ENCODE results near the gene IFI27L1. TPM values are rescaled to one million over a fixed set of nuclear protein-coding genes. Genes with fewer than 3 reads are reported as not detected.

Gene IFI27L1
- total RNA-seq, 1 donor from 2014 or later, result 18.1 TPM

DNA sequence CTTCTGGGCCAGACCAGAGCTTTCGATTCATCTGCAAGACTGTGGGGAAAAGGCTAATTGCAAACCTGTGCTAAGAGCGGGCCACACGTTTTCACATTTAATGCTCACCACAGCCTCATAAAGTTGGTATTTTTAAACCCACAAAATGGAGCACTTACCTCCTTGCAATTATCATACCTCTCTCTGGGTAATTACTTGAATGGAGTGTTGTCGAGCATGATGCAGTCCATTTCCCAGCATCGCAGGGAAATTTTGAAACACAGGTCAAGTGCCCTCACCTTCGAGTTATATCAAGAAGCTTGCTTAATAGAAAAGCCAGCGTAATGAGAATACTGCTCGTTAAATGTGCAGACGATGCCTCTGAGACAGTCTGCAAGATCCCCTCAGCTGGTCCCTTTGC, 57.1 kb downstream of the IFI27L1 start:
- no peak for ATAC-seq

DNA sequence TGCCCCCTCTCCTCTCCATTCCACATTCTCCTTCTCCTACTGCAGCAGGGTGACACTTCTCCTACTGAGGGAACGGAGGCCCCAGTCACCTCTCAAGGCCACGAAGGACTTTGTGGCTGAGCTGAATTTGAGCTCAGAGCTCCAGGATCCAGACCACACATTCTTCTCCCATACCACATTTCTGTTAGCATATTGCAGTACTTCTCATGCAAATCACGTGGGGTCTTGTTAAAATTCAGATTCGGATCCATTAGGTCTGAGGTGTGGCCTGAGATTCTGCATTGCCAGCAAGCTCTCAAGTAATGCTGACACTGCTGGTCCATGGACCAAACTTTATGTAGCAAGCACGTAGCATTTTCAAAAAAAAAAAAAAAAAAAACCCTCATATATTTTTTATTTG, 57.9 kb downstream of the IFI27L1 start:
- no peak for ATAC-seq

DNA sequence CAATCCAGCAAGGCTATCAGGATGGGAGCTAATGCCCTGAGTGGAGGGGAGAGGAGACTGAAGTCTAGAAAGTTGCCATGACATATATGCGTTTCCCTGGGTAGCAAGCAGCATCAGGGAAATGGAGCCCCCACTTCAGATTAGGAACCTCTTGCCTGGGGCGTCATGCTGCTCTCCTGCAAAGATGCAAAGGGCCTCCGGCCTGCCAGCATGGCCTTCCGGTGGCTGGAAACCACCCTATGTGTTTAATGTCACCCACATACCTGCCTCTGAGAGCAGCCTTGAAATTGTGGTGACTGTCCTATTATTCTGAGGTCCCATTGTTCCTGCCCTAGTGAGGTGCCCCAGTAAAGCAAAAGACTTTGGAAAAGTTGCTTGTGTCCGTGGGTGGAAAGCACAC, 58.3 kb downstream of the IFI27L1 start:
- ATAC-seq, result no peak

DNA sequence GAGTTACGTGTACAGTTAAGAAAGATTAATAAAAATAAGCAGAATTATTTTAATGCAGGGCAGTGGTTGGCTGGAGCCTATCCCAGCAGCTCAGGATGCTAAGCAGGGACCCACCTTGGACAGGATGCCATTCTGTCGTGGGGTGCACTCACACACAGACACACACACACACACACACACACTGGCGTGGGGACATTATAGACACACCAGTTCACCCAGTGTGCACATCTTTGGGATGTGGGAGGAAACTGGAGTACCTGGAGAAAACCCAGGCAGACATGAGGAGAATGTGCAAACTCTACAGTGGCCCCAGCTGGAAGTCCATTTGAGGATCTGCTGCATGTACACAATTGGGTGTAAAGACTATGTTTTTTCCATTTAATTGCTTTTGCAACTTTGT, 61.1 kb downstream of the IFI27L1 start:
- no peak for ATAC-seq

DNA sequence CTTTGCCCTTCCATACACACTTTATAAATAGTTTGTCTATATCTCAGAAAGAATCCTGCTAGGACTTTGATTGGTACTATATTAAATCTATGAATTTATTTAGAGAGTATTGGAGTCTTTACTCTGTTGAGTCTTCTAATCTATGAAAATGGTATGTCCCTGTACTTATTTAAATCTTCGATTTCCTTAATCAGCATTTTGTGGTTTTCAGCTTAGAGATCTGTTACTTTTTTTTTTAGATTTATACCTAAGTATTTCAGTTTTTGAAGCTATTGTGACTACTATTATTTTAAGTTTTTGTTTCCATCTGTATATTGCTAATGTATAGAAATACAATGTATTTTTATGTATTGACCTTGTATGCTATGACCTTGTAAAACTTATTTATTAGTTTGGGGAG, 61.7 kb downstream of the IFI27L1 start:
- no peak for ATAC-seq

DNA sequence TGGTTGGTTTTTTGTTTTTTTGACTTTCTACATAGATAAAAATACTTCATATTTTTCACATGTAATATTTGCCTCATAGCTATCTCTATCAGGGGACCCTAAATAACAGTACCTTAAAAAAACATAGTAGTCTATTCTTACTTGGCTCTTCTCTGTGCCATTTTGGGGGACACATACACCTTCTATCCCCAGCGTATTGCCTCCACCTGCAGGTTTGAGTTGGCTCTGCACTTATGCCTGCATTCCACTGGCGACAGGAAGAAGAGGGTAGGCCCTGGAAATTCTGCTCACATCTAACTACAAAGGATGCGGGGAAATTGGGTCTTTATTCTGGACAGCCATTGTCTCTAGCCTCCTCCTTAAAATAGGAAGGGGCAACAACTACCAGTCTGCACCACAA, 62.1 kb downstream of the IFI27L1 start:
- no peak for ATAC-seq

DNA sequence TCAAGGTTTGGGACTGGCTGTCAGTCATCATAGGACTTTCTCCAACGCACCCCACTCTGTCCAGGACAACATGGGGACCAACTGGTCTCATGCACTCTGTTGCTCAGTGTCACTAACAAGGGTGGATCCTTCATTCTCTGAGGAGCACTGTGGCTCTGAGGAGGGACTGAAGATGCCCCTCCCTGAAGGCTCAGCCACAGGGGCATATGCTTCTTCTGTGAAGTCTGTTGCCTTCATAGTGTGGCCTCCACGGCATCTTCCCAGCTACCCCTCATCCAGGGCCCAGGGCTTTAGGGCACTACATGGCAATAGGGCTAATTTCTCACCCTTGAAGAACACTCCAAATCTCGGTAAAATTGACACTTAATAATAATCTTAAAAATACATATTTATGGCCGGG, 62.6 kb downstream of the IFI27L1 start:
- peak; percentile 28 for ATAC-seq

DNA sequence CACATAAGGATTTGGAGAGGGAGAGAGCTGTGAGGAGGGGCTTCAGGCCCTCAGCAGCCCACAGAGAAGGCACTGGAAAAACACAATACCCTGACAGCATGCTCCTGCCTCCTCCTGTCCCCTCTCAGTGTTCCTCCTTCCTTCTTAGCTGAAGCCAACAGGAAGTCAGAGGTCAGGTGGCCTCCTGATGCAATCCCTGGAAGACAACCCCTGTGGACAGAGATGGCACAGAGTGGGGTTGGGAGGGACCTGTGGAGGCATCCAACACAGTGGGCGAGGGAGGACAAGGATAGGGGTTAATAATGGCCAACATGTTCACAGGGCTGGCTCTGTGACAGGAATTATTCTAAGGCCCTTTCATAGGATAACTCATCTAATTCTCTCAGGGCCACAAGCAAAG, 63.7 kb downstream of the IFI27L1 start:
- peak; percentile 29 for ATAC-seq

DNA sequence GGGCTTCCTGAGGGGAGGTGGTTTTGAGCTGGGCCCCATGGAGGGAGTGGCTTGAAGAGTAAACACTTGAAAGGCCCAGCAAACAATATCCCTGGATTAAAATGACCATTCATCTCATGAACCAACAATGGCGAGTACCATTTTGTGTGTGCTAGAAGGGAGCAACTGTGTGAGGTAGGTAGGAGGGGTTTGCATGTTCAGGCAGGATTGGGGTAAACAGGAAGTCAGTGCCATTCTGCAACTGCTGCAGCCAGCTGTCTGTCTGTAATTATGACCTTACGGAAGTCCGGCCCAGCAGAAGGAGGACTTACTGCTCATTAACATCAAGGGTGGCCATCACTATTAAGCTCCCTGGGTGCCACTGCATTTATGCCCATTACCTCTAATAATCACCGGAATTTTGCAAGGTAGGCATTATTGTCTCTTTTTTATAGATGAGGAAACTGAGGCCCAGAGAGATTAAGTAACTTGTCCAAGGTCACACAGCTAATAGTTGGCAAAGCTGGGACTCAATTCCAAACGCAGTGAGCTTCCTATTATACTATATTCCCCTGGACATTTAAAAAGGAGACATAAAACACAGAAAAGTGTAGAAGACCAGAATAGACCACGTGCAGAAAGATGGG, 64.9 kb downstream of the IFI27L1 start:
- no peak for ATAC-seq

Other genes with a start within 250 kb of the IFI27L1 start
- not detected for gene FAM181A, start 154.0 kb upstream of the IFI27L1 start, total RNA-seq
- 1.00 TPM for gene ASB2, start 104.7 kb upstream of the IFI27L1 start, total RNA-seq
- gene CCDC197, start 84.0 kb upstream of the IFI27L1 start, total RNA-seq, result not detected
- gene OTUB2, start 55.0 kb upstream of the IFI27L1 start, total RNA-seq, result 5.5 TPM
- gene DDX24, start 108 bp upstream of the IFI27L1 start, total RNA-seq, result 67.3 TPM
- 70.2 TPM for gene IFI27, start 29.4 kb downstream of the IFI27L1 start, total RNA-seq
- gene IFI27L2, start 48.3 kb downstream of the IFI27L1 start, total RNA-seq, result 30.8 TPM
- gene PPP4R4, start 93.0 kb downstream of the IFI27L1 start, total RNA-seq, result 0.04 TPM
- gene SERPINA10, start 212.0 kb downstream of the IFI27L1 start, total RNA-seq, result not detected
- gene SERPINA6, start 242.0 kb downstream of the IFI27L1 start, total RNA-seq, result not detected